Posterior cingulate gyrus (tissue), 11 donors: ENCODE results near the gene SLC6A1.

Source experiments
- DNase-seq, 10 donors: peaks; one replicate each; pipeline versions ENCODE4 v3.0.0 to v3.0.0-alpha.2; 2020 to 2021; ENCODE audit warnings: mixed read lengths in 3 of 10
- intact Hi-C: fragments of 100-400 bp; cut with DNase I; formaldehyde crosslinking; loops from one replicate; pipeline ENCODE4 v1.15.1; 2023

The SLC6A1 gene

DNA sequence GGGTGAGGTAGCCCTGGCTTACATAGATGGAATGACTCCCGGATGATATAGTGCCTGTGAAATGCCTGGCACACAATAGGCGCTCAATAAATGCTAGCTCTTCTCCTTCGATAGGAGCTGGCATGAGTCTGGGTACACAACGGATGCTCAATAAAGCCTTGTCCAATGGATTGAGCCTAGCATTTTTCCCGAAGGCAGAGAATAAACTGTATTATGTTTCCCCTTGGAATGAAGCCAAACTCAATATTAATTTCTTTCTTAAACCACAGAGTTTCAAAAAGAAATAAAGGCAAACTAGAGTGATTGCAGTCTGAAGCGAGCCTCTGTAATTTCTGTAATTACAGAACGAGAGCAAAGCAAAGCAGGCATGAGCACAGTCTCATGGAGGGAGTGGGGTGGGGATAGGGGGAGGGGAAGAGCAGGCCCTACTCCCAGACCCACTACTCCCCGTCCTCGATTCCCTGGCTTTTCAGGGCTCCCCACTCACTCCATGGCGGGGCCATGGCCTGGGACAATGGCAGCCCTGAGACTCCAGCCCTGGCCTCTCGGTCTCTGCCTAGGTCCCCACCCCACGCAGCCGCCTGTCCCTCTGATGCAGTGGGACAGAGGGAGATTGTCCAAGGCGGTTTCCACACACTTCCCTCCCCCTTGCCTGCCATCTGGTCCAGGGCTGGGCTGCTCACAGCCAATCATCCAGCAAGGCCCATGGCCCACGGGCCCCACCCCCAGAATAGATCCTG lies 18.0 kb downstream of the SLC6A1 start:
- intact Hi-C loops: no loop called here
- peak in 9 of 10 donors; percentile 68 to 97 (median 84) for DNase-seq

DNA sequence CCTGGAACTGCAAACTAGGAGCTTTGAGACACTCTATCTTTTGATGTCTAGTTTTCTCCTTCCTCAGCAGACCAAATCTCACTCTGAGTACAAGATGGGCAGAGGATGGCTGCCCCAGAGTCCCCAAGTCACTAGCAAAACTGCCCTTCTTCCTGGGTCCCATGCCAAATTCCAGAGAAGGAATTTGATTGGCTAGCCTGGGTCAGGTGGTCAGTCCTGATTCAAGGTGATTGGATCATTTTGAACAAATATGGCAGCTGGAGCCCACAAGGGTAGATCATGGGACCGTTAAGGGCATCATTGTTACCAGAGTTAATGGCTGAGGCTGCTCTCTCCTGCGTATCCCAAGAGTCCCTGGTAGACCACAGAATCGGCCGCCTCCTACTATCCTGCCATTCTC lies 21.7 kb downstream of the SLC6A1 start:
- intact Hi-C loops: no loop called here
- peak in 1 of 10 donors; percentile 1 for DNase-seq

DNA sequence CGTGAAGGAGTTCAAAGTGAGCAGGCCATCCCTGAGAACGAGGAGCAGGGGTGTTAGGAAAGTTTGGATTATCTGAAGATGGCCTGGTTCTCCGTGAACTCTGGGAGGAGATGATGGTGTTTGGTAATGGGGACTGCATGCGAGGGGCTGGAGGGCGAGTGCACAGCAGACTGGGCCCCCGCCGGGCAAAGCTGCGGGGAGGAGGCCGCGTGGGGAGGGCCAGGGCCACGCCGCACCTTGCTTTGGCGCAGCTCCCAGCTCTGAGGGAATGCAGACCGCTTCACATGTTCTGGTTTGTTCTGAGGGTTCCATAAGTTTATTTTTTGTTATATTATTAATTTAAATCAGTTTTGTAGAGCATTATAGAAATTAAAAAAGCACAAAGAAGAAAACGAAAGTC lies 22.2 kb downstream of the SLC6A1 start:
- peak in 1 of 10 donors; percentile 32 for DNase-seq
- intact Hi-C loops: no loop called here

DNA sequence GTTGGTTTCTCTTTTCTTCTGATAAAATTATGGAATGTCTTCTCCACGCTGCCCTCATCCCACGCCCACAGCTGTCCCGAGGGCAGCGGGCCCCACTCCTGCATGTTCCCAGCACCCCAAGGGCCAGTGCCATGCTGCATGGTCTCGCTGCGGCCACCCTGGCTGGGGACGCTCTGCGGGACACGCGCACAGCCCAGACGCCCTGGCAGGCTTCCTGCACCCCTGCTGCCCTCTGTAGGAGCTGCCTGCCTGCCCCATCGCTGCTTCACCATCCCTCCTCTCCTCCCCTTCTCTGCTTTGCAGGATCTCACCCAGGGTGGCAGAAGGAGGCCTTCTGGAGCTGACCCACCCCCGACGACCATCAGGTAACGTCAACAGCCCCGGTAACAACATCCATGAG lies 22.8 kb downstream of the SLC6A1 start:
- intact Hi-C loops: no loop called here
- DNase-seq: peak in 1 of 10 donors; percentile 77

DNA sequence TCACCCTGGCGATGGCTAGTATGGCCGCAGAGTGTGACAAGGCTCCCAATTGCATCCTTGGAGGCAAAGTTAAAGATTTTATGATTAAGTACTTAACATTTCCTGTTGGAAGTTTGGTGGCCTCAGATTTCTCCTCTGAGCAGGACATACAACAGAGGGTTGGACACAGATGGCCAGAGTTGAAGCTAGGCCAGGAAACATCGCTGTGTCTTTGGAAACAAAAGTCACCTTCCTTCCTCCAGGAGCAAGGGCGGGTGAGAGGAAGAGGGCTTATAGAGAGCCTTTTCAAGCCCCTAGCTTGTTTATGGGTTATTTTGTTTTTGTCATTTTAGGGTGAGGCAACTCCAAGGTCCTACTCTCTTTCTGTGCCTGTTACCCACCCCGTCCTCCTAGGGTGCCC lies 24.2 kb downstream of the SLC6A1 start:
- intact Hi-C loops: no loop called here
- no peak for DNase-seq

DNA sequence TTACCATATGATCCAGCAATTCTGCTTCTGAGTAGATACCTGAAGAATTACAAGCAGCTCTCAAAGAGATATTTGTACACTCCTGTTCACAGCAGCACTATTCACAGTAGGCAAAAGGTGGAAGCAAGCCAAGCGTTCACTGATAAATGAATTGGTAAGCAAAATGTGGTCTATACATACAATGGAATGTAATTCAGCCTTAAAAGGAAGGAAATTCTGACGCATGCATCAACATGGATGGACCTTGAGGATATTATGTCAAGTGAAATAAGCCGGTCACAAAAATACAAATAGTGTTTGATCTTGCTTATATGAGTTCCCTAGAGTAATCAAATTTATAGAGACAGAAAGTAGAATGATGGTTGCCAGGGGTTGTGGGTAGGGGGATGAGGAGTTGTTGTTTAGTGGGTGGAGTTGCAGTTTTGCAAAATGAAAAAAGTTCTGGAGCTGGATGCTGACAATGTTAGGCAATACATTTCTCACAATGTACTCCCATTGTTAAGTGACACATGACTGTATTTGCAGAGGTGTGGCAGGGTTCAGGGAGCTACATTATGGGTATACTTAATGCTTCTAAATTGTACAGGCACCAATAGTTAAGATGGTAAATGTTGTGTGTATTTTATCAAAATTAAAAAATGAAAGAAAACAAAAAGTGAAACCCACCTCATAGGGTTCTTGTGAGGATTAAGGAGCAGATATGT lies 26.7 kb downstream of the SLC6A1 start:
- no peak for DNase-seq
- intact Hi-C loops: no loop called here

DNA sequence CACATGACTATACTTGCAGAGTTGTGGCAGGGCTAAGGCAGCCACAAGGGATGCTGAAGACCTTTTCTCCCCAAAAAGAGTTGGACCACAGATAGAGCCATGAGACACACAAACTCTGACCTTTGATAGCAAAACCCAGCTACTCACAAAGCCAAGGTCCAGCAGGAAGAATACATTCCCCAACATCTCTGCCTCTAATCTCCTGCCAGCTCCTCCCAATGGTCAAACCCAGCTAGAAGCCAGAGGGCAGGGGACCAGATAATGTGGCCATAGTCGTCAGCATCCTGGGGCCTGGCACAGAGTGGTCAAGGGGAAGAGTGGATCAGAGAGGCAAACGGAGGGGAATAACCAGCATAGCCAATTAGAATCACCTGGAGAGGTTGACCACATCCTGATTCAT lies 28.2 kb downstream of the SLC6A1 start:
- intact Hi-C loops: loop anchor here (1.0 to 5.0 kb wide), 2 partner anchors 37 to 74 kb away; no protein-coding TSS in a partner anchor
- DNase-seq: peak in 1 of 10 donors; percentile 13

DNA sequence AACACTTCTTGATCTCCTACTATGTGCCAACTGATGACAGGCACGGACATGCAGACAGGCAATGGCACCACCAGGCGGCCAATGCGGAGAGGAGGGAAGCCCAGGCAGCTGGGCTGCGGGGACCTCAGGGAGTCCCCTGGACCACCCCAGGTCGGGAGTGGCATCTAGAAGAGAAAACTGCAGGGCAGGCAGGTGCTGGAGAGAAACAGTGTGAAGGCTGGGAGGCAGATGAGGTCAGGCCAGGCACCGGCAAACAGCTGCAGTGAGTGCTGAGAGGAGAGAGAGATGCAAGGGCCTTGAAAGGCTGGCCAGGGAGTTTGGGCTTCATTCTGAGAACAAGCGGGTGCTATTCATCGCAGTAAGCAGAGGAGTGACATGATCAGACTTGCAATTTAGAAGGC lies 29.1 kb downstream of the SLC6A1 start:
- intact Hi-C loops: loop anchor here (1.0 to 5.0 kb wide), 2 partner anchors 36 to 75 kb away; no protein-coding TSS in a partner anchor
- DNase-seq: peak in 9 of 10 donors; percentile 54 to 96 (median 66)

DNA sequence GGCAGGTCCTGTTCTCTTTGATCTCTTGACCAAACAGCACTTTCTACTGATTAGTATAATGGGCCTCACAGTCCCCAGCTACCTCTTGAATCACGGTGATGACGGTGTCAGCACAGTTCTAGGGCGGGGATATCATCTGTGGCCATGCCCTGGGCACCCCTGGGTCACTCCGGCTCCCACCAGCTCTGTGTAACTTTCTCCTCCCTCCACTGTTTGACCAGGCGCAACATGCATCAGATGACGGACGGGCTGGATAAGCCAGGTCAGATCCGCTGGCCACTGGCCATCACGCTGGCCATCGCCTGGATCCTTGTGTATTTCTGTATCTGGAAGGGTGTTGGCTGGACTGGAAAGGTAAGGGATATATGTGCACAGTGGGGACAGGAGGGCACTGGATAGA lies 29.6 kb downstream of the SLC6A1 start:
- intact Hi-C loops: loop anchor here (5.0 kb wide), 1 partner anchor 35 kb away; no protein-coding TSS in a partner anchor
- DNase-seq: peak in 1 of 10 donors; percentile 16

DNA sequence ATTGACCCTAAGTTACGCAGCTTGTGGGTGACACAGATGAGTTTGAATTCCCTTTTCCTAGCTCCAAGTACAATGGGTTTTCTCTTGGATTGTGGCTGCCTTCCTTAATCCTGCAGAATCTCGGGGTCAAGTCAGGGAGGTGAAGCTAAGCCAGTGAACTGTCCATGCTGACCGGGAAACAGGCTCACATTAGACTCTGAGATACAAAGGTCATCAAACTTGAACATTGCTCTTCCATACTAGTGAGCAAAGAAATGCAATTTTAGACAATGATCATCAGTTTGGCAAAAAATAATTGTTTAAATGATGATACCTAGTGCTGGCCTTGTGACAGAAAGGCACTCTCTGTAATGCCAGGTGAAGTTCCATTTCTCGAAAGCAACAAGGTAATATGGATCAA lies 31.6 kb downstream of the SLC6A1 start:
- no peak for DNase-seq
- intact Hi-C loops: loop anchor here (5.0 kb wide), 1 partner anchor 33 kb away; no protein-coding TSS in a partner anchor

DNA sequence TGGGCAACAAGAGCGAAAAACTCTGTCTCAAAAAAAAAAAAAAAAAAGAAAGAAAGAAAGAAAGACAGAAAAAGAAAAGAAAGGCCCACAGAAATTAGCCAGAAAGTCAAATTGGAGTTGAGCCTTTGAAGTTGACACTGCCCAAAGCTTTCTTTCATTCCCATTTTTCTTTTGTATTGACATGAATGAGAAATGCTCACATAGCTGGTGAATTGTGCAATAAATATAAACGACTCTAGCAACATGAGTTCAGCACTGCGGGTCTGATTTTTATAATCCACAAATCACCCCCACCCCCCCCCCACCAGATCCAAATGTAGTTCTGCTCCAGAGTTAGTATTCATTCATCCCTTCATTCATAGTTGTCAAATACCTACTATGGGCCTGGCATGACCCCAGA lies 37.4 kb downstream of the SLC6A1 start:
- DNase-seq: no peak
- intact Hi-C loops: no loop called here

DNA sequence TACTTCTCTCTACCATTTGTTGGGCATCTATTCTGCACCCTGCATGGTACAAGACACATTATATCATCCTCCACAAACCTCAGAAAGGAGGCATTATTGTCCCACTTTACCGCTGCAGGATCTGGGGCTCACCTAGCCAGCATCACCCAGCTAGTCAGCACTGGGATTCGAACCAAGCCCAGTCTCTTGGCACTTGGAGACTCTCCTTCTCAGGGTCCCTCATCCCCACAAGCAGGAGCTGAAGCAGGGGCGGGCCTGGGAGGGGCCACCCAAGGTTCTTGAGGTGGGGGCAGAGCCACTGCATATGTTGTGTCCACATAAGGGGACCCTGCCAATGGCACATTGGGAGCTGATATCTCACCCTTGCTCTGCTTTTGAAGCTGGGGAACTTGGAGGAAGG lies 41.3 kb downstream of the SLC6A1 start:
- intact Hi-C loops: no loop called here
- DNase-seq: no peak

DNA sequence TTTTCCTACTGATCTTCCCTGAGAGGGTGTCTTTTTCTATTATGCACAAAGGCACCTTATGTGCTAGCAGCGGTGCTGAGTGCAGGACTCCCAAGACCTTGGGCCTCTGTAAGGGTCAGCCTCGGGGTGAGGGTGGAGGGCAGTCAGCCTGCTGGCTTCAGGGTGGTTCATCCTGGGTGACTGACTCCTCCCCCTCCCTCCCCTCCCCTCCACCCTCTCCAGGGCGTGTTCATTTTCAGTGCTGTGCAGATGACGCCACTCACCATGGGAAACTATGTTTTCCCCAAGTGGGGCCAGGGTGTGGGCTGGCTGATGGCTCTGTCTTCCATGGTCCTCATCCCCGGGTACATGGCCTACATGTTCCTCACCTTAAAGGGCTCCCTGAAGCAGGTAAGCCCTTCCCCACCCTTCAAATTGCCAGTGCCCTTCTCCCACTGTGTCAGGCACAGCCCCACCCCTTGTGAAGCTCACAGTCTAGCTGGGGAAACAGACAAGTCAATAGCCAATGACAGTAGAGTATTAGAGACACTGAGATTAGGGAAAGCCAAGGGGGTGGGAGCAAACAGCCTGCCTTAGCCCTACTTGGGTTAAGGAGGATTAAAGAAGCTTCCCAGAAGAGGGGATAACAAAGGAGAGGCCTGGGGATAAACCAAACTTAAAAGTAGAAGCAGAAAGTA lies 41.9 kb downstream of the SLC6A1 start:
- intact Hi-C loops: no loop called here
- DNase-seq: no peak

DNA sequence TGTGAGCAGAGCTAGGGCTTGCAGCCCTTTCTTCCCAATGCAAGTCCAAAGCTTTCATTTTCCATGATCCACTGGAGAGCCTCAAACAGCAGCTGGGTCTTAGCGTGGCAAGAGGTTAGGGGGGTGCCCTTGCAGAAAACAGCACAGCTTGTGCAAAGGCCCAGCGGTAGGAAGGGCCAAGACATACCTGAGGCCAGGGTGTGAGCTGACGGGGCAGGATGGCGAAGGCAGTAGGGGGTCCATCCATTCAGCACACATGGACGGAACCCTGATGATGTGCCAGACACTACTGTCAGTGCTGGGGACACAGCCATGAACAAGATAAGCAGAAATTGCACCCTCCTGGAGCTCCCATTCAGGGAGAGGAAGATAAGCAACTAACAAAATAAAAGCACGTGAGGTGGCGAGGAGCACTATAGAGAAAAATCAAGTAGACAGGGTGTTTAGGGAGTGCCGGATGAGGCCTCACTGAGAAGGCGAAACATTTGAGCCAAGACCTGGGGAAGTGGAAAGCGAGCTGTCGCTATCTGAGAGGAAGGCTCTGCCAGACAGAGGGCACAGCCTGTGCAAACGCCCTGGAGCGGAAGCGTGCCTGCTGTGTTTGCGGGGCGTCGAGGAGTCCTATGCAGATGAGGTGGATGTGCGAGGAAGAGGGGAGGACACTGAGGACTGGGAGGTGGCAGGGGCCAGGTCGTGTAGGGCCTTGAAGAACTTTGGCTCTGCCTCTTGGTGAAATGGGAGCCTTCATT lies 43.4 kb downstream of the SLC6A1 start:
- intact Hi-C loops: no loop called here
- no peak for DNase-seq

DNA sequence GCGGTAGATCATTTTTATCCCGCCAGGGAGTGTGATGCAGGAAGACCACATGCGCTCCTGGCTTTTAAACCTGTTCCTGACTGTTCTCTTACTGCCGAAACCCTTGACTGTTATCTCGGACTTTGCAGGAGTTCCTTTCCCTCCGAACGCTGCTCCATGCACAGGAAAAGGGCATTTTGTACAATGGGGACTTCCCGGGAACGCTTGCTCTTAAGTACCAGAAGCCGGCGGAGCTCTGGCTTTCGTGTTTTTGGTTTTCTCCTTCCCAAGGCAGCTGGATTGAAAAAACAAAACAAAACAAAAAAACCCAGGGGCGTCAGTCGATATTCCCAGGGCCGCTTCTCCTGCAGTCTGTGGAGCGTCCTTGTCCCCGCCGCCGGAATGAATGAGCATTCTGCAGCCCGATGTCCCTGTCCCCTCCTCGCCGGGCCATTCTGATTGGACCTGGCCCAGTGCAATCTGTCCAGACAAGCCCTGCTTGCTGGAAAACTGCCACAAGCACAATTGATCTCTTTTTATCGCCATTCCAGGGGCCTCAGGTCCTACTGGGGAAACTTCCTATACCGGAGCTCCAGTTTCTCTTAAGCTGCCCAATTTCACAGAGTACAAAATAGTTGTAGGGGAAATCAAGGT lies 44.8 kb downstream of the SLC6A1 start:
- intact Hi-C loops: no loop called here
- DNase-seq: peak in 8 of 10 donors; percentile 31 to 87 (median 42)

DNA sequence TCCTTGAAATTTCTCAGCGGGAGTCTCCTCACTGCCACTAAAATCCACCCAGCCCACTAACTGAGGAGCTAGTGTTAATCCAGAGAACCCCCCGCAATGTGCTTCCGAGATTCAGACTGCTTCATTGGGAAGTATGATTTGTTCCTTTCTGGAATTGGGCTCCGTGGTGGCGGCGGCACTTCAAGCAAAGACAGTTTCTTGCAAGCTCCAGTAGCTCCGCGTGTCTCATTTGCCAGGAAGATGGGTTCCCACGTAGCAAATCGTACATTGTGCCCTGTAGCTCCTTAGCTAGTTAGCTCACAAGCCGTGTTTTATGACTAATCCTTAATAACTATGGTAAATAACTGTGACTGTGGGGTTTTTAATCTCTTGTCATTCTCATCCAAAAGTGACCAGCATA lies 45.4 kb downstream of the SLC6A1 start:
- intact Hi-C loops: no loop called here
- DNase-seq: no peak

DNA sequence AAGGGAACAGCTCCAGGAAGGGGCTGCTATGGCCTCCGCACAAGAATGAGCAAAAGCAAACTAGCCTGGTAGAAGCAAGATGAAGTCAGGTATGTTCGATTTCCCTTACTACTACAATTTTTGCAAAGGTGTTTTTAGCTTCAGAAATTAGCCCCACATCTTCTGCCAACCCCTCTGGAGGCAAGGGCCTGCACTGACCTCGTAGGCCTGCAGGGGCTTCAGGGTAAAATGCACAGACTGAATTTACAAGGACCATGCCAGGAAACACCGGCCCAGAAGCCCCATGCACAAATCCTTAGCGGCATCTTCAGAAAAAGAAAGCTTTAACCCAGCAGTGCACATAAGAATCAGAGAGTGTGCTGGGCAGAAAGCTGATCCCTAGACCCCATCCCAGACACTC lies 53.0 kb downstream of the SLC6A1 start:
- intact Hi-C loops: no loop called here
- no peak for DNase-seq

DNA sequence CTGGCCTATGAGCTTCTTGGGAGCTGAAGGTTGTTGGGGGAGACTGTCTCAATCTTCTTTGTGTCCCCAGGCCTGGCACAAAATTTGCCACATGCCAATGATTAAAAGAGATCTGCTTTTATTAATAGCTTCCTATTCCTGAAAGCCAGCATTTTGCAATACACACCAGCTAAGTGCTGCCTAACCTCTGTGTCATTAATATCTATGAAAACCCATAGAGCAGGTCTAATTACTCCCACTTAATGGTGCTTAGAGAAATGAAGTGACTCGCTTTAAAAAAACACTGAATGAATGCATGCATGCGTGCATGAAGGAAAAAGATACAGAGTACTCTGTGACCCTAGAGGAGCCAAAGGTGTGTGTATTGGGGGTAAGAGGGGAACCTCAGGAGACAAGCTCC lies 55.0 kb downstream of the SLC6A1 start:
- no peak for DNase-seq
- intact Hi-C loops: no loop called here

DNA sequence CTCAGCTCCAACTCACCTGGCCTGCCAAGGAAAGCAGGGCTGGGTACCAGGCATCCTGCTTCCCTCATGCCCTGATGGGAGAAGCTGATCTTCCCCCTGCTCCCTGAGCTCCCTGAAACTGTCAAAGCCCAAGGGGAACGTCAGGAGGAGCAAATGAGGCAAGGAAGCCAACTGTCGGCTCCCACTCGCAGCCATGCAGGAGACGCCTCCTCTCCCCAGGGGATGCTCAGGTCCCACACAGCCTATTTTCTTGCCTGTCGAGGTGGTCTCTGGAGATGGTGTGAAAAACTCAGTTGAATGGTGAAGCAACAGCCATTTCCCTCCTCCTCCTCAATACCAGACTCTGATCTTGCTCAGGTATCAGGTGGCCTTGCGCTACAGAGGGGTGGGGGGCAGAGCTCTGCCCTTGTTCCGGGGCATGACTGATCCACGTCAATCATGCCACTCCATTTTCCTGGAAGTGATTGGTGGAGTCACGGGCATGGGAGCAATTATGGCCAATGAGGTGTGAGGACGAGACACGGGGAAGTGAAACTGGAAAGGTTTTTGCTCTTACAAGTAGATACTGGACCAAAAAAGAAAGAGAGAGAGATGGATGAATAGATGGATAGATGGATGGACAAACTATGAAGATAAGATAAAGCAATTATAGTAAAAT lies 58.2 kb downstream of the SLC6A1 start:
- intact Hi-C loops: no loop called here
- DNase-seq: no peak
